Stimulated activated CD4-positive, alpha-beta T cell treated with anti-CD3 and anti-CD28 coated beads, Interleukin-15, amount 100 ng/mL, for 48 hours (primary cell): ENCODE measurements around the gene CCDC184.

Source experiments
- DNase-seq, 2 donors: peaks; one replicate each; pipeline ENCODE4 v3.0.0-alpha.2; 2020; ENCODE audit warnings: low read depth in 2 of 2

The CCDC184 gene

GRCh38 chr12:48179466-48179865 is 4.0 kb upstream of the CCDC184 start:
- no peak for DNase-seq

GRCh38 chr12:48180424-48180823 is 3.0 kb upstream of the CCDC184 start:
- DNase-seq, result no peak

- DNase-seq, result no peak
Measured at GRCh38 chr12:48180857-48181495, 2.5 kb upstream of the CCDC184 start.

- DNase-seq, result no peak
Measured at GRCh38 chr12:48182631-48183030, 813 bp upstream of the CCDC184 start.

GRCh38 chr12:48183876-48184548 is 568 bp downstream of the CCDC184 start:
- DNase-seq, result no peak

GRCh38 chr12:48184549-48184922 is 1.1 kb downstream of the CCDC184 start:
- DNase-seq, result no peak

GRCh38 chr12:48185181-48185919 is 1.9 kb downstream of the CCDC184 start:
- DNase-seq, result no peak

GRCh38 chr12:48187916-48188695 is 4.7 kb downstream of the CCDC184 start:
- no peak for DNase-seq

GRCh38 chr12:48189331-48190125 is 6.1 kb downstream of the CCDC184 start:
- peak in 1 of 2 donors; percentile 60 for DNase-seq

- DNase-seq, result no peak
Measured at GRCh38 chr12:48191096-48191495, 7.7 kb downstream of the CCDC184 start.

- no peak for DNase-seq
Measured at GRCh38 chr12:48192861-48193260, 9.4 kb downstream of the CCDC184 start.

GRCh38 chr12:48193623-48194022 is 10.2 kb downstream of the CCDC184 start:
- no peak for DNase-seq

GRCh38 chr12:48194799-48195201 is 11.4 kb downstream of the CCDC184 start:
- DNase-seq, result no peak

GRCh38 chr12:48197549-48197970 is 14.1 kb downstream of the CCDC184 start:
- DNase-seq, result no peak

GRCh38 chr12:48197971-48198671 is 14.7 kb downstream of the CCDC184 start:
- peak; percentile 89 to 91 for DNase-seq

GRCh38 chr12:48198672-48198971 is 15.2 kb downstream of the CCDC184 start:
- no peak for DNase-seq

GRCh38 chr12:48198985-48199384 is 15.5 kb downstream of the CCDC184 start:
- DNase-seq, result no peak

- DNase-seq, result no peak
Measured at GRCh38 chr12:48199774-48200221, 16.4 kb downstream of the CCDC184 start.

- no peak for DNase-seq
Measured at GRCh38 chr12:48201091-48201490, 17.6 kb downstream of the CCDC184 start.

GRCh38 chr12:48201516-48201915 is 18.1 kb downstream of the CCDC184 start:
- DNase-seq, result no peak

- no peak for DNase-seq
Measured at GRCh38 chr12:48202766-48203165, 19.3 kb downstream of the CCDC184 start.
